ENCODE results near the gene LPAR3.
"Not testable (repeated sequence)": the region's sequence is repeated elsewhere in the genome, so short reads cannot be mapped to it uniquely, and the experiment has no call there.

Gene LPAR3

DNA sequence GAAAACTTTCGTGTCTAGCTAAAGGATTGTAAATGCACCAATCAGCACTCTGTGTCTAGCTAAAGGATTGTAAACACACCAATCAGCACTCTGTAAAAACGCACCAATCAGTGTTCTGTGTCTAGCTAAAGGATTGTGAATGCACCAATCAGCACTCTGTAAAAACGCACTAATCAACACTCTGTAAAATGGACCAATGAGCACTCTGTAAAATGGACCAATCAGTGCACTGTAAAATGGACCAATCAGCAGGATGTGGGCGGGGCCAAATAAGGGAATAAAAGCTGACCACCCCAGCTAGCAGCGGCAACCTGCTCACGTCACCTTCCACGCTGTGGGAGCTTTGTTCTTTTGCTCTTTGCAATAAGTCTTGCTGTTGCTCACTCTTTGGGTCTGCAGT lies 9.7 kb upstream of the LPAR3 start:
- not testable (repeated sequence) for FAIRE-seq

DNA sequence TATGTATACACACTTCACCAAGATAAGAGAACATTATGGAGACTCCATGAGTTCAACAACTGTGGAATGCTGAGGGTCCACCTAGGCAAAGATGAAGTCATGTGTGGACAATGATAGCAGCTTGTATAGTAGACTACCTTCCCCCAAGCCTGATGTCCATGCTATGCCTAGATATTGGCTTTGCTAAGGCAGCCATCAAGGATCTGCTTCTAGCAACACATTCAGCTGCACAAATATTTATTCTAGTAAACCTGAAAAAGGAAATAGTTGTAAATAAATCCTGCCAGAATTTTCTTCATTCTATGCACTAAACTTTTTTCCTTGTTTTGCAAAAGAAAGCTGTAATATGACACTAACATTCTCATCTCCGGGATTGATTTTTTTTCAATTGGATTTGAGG lies 7.0 kb upstream of the LPAR3 start:
- FAIRE-seq = no peak

DNA sequence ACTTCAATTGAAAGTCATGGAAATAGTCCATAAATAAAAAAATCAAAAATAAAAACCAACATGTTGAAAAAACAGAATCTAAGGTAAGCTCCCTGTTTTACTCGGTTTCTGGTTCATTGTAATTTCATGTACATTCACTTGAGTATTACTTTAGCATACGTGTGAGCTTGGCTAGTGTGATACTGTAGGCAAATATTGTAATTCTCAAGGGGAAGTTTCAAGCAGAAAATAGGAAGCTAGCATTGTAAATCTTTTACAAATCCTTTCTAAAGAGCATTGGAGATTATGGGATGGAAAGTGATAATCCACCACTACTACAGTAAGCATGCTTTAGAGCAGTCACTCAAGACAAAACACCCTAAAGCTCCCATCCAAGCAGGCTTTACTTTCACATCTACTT lies 3.3 kb upstream of the LPAR3 start:
- no peak for FAIRE-seq

DNA sequence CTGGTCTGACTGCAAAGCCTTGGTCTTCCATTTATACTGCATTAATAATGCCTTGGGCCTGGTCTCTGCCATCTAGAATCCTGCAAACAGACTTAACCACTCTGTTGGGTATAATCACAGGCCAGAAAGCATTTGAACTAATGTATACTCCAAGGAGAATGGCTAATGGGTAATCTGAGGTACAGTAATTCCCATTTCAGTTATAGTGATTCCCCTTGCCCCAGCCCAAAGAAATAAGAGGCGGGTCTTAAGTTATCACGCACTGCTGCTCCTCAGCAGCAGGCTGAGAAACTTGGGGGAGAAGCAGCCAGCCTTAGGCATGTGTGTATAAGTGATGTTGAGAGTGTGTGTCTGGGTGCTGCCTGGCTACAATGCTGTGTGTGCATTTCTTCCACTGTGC lies 2.4 kb downstream of the LPAR3 start:
- no peak for FAIRE-seq

DNA sequence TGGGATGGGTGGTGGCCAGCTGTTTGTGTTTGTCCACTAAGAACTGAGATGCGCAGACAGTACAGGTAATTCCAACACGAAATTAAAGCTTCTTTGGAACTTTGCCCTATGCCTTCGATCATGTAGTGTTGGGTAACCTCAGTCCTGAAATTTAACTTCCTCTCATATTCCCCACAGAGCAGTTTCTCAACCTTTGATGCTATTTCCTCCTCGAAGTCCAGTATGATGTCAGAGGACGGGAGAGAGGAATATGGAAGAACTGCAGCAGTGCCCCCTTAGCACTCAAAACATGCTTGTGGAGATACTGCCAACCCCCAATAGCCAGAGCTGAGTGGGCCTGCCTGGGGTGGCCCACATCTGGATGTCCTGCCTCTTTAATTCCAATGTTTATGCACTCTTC lies 3.6 kb downstream of the LPAR3 start:
- FAIRE-seq = no peak

DNA sequence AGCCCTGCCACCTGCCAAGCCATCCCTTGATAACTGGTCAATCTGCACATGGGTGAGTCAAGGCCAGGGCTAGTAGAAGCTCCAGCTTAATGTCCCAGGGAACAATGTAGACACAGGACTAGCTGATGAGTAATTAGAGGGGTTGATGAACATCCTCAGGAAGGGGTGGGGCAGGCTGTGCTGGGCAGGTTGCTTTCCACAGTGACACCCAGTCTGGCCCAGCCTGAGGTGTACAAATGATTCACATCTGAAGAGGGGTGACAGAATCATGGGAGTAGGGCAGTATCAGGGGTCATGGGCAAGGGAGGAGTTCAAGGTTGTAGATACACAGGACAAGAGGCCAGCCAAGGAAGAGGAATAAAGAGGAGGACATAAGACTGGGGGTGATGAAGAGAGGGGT lies 4.3 kb downstream of the LPAR3 start:
- no peak for FAIRE-seq

DNA sequence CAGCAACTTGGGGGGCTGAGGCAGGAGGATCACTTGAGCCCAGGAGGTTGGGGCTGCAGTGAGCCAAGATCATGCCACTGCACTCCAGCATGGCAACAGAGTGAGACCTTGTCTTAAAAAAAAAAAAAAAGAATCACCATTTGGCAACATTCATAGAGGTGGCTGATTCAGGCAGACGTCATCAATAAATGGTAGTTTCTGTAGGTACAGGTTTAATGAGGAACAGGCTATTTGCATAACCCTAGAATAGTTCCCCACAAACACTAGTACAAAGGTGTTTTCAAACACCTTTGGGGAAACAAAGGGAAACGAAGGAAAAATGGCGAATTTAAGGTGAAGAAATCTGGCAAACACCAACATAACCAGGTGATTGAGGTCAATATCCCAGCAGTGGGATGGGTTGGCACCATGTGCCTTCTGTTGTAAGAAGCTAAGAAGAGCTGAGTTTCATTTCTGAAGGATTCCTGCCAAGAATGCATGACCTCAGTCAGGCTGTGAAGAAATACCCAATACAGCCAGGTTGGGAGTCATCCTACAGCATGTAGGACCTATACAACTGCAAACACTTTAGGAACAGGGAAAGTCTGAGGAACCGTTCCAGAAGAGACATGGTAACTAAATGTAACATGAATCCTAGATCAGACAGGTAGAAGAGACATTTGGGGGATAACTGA lies 5.6 kb downstream of the LPAR3 start:
- no peak for FAIRE-seq

DNA sequence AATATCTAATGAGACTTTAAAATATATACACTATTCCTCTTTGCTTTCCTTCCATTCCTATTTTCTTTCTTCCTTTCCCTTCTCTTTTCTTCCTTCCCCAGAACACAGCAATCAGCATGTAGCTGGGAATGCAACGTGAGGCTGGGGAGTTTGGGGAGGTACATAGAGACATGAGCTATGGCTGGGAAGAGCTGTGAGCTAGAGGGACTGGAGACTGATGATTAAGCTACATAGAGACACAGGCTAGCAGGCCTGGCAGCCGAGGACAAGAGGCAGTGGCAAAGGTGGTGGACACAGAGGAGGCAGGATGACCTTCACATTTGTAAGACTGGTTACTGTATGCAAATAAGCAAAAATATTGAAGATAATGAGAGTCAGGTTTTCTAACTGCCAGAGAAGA lies 7.5 kb downstream of the LPAR3 start:
- no peak for FAIRE-seq

DNA sequence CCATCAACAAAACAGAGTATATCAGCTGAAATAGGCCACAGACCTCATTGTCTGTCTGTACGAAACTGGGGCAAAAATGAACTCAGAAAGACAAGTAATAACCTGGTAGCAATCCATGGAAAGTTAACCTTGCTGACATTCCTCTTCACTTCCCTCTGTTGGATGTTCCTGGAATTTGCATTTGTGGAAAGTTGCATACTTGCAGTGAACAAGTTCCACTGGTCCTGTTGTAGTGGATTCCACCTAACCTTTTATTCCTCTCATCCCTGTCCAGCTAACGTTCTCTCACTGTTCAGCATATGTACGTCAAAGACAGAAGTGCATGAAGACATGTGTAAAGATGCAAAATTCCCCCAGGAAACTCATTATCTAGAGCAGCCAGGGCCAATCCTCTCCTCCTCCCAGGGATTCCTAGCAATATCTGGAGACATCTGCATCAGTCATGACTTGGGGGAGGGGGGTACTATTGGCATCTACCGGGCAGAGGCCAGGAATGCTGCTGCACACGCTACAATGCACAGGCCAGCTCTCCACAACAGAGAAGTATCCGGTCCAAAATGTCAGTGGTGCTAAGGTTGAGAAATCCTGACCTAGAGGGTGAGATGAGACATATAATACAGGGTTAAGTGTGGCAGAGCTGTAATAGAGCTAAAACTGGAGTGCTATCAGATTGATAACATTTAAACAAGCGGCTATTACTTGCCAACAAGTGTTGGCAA lies 8.2 kb downstream of the LPAR3 start:
- no peak for FAIRE-seq

DNA sequence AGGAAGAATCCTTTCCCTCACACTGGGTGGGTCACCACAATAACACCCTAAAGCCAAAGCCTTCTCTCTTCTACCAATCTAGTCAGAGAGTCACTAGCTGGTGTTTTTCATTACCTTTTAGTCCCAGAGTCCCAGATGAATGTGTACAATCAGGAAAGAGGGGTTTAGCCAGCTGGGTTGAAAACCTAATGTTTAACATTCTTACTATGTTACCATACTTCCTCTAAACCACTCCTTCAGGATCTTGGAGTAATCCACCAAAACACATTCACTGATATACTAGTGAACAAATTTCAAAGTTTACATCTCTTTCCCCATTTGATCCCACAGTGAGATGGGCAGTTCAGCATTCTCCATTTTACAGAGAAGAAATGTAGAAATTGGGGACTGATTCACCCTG lies 9.7 kb downstream of the LPAR3 start:
- no peak for FAIRE-seq

DNA sequence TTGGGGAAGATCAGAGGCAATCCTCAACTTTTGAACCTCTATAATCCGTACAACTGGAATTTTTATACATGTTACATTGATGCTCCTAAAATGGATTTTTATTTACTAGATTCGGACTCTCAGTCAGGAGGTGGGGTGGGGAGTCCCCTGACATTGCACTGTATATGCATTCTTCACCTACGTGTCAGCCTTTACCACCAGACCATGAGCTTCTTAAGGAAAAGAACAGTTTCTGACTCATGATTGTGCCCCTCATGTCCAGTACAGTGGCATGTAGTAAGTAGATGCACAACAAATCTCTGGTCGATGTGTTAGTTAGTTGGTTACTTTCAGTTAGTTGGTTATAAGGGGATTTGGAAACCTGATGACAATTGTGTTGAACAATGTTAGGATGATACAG lies 15.4 kb downstream of the LPAR3 start:
- no peak for FAIRE-seq

DNA sequence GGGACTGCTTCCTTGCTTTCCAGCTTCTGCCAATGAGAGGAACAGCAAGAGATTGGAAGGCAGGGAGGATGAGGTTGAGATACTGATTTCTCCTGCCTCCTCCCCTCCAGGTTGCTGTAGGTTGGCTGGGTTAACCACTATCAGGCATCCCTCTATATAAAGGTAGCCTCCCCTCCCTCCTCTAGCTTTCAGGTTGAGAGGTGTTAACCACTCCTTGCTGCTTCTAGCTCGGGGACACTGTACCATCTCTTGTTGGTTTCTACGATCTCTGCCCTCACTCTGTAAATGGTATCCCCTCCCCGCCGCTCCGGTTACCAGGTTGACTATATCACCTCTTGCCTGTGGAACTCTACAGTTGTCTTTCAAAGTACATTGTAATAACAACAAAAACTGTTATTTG lies 16.7 kb downstream of the LPAR3 start:
- FAIRE-seq = no peak

DNA sequence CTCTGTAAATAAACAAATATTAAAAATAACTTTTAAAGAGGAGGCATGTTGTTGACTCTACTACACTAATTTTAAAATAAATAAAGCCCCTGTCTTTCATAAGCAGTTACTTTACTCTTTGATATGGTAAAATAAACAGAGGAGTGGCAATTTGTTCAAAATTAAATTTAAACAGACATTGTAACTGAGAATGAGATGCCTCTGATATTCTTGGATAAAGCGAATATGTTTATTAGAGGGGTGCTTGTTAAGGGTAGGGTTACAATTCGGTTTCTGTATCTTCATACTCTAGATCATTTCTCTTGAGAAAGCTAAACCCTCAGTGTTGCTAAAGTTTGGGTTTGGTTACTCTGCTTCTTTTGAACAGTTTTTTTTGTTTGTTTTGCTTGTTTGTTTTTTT lies 19.6 kb downstream of the LPAR3 start:
- FAIRE-seq = no peak

DNA sequence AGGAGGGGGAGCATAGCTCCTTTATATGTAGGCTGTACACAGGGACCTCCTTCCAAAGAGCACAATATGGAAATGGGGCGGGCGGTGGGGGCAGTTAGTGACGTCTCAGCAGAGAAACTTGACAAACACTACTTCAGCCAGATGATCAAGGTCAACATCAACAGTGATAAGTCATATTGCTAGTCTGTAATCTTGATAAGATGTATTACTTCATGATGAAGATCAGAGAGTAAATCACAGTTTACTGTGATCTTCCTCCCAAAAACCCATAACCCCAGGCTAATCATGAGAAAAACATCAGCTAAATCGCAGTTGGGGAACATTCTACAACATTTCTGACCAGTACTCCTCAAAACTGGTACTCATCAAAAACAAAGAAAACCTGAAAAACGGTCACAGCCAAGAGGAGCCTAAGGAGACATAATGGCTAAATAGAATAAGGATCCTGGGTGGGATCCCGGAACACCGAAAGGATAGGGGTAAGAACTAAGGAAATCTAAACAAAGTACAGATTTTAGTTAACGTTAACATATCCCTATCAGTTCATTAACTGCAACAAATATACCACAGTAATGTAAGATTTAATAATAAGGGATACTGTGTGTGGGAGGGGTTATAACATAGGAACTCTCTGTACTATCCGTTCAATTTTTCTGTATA lies 20.2 kb downstream of the LPAR3 start:
- FAIRE-seq = no peak

DNA sequence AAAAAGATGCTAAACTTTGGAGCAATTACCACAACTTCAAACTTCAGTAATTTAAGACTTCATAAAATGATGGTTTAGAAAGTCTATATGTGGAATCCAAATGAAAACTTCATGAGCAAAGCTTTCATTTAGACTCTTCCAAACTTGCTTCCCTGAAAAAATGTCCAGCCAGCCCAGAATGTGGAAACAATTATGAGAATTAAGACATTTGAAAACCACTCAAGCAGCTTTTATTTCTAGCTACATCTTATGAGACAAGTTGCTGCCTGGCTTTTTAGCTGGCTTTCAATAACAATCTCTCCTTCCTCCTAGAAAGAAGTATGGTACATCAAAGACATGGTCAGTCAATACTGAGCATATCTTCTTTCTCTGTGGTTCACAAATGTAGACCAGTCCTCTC lies 21.8 kb downstream of the LPAR3 start:
- FAIRE-seq = no peak

DNA sequence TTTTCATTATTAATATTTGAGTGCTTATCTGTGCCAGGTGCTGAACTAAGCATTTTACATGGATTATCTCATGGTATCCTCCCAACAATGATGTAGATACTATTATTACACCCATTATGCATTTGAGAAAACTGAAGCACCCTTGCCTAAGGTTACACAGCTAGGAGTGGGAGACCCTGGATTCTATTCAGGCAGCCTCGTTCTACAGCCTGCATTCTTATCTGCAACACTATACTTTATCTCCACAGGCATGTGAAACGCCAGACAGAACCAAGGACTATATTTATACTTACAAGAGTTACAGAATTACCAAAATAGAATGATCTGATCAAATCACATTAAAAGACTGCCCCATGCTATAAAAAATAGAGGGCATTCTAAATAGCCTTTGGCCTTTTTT lies 22.4 kb downstream of the LPAR3 start:
- FAIRE-seq = no peak

DNA sequence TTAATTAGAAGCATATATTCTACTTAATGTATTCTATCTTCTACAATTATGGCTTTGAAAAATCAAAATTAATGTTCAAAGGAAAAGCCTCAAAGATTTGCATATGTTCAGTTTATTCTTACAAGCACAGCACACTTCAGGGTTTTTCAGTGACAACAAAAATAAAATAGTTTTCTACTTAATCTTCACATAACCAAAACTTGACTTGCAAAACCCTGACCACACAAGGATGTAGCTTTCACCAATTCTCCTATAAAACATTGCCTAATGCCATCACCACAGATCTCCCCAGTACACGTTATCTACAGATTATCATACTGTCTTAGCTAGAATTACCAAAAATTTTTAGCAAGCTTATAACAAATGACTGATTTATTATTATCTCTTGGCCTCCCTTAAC lies 23.3 kb downstream of the LPAR3 start:
- FAIRE-seq = no peak

DNA sequence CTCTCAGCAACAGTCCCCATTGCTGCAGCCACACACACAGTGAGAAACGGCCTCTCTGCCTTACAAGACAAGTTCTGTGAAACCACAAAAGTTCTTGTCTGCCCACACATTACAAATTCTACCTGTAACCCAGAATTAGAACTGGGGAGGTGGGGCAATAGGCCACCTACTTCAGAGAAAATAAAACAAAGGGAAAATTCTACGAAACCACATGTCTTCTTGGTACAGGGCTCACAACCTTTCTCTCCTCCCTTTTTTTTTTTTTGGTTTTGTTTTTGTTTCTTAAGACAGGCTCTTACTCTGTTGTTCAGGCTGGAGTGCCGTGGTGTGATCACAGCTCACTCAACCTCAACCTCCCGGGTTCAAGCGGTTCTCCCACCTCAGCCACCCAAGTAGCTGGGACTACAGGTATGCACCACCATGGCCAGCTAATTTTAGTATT lies 30.2 kb downstream of the LPAR3 start:
- no peak for FAIRE-seq

DNA sequence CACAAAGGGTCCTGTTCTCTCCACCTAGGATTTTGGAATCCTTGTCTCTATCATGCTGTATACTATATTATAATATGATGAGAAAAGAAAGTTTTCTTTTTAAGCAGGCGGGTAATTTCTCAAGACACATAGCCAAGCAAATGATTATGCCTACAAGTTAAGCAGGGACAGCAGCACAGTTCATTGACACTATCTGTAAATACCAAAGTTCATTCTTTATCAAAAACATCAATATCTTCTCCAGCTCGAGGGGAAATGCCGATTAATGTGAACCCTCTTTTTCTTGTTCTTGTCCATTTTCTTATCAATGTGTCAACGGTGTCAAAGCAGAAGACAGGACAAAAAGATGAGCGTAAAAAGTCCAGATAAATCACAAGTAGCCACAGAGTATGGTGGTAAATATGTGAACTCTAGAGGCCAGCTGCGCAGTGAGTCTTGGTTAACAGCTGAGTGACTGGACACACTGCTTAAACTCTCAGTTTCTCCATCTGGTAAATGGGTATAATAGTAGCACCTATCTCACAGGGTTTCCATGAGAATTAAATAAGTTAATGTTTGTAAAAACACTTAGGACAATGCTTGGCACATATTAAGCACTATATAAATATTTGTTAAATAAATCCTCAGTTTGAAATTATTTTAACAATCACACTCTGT lies 30.9 kb downstream of the LPAR3 start:
- no peak for FAIRE-seq

DNA sequence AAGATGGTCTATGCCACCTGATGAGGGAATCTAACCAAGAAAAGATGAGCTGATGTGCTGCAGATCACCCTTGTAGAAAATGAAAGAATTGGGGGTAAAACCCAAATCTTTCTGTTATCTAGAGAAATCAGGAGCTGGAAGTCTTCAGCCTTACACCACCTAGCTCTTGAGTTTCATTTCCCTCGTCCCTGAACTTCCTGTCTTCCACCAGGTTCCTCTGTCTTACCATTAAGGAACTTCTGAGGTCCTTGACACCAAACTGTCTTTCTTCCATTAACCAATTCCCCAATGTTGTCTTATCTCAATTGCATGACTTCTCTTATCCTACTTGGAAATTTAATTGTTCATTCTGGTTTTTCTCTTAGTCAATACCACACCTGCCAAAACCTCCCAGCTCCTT lies 31.5 kb downstream of the LPAR3 start:
- FAIRE-seq = no peak

DNA sequence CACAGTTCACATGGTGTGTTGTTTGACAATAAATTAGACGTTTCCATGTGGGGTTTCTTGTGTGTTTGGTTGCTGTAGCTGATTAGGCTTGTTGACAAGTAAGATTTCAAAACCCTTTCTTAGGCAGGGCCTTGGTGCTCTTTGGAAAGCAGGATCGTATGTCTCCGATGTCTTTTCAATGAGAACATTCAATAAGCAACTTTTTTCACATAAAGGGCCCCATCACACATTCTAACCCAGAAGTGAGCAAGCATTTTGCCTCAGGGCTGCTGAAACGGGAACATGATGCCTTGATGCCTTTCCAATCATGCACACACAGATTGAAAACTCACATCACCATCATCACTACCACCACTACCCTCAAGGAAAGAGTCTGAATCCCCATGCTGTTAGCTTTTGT lies 33.1 kb downstream of the LPAR3 start:
- FAIRE-seq = no peak

DNA sequence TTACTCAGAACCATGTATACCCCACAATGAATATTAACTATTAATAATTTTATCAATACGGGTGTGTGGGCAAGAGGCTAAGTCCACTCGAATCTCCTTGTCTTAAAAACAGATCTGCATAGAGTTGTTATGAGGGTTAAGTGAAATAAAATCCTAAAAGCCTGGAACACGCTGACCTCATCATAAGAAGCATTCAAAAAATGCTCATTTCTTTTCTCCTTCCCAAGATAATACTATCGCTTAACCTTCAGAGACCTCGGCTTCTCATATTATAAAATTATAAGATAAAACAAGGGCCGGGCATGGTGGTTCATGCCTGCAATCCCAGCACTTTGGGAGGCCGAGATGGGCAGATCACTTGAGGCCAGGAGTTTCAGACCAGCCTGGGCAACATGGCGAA lies 35.1 kb downstream of the LPAR3 start:
- no peak for FAIRE-seq

DNA sequence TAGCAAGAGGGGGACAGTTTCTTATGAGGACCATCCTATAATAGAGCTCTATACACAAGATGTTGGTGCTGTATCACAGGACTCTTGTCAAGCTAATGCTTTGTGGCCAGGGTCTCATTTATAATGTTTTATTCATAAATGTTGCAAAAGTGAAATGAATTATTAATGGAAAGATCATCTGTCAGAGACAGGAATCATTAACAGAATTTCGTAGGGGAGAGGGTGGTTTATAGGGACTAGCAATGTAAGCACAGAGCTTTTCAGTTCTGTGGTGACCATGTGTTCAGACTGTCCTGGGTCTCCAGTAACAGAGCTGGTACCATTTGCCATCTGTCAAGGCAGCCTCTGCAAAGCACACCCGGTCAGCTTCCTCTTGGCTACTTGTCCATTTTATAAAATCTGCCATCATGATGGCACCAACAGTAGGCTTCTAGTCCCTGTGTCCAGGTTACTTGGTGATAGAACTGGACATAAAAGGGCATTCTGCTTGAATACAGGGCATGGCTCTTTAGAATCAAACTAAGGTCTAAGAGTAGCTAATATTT lies 36.2 kb downstream of the LPAR3 start:
- no peak for FAIRE-seq
